HG03439 (cell line): Measurements from ENCODE around the gene SLC6A13.
"Not testable (repeated sequence)": the region's sequence is repeated elsewhere in the genome, so short reads cannot be mapped to it uniquely, and the experiment has no call there.

Experiments used
- ATAC-seq: cut with Tn5 transposase; IDR thresholded peaks from one replicate; pipeline ENCODE4 v1.9.1; 2021; ENCODE audit warnings: mild to moderate bottlenecking, moderate library complexity; ENCODE audit not compliant: unreplicated experiment

SLC6A13 gene

GRCh38 chr12:265096-265495 lies 2.5 kb upstream of the SLC6A13 start:
- ATAC-seq, result no peak

- no peak for ATAC-seq
Measured at GRCh38 chr12:264269-264668, 1.6 kb upstream of the SLC6A13 start.

- ATAC-seq, result no peak
Measured at GRCh38 chr12:263574-263973, 938 bp upstream of the SLC6A13 start.

- ATAC-seq, result no peak
Measured at GRCh38 chr12:262113-262512, 523 bp downstream of the SLC6A13 start.

GRCh38 chr12:257521-258321 lies 4.9 kb downstream of the SLC6A13 start:
- ATAC-seq, result no peak

GRCh38 chr12:256958-257357 lies 5.7 kb downstream of the SLC6A13 start:
- ATAC-seq, result no peak

GRCh38 chr12:256225-256624 lies 6.4 kb downstream of the SLC6A13 start:
- ATAC-seq, result no peak

GRCh38 chr12:254912-255311 lies 7.7 kb downstream of the SLC6A13 start:
- no peak for ATAC-seq

GRCh38 chr12:254039-254438 lies 8.6 kb downstream of the SLC6A13 start:
- ATAC-seq, result no peak

- no peak for ATAC-seq
Measured at GRCh38 chr12:253116-253831, 9.4 kb downstream of the SLC6A13 start.

GRCh38 chr12:252636-253035 lies 10.0 kb downstream of the SLC6A13 start:
- no peak for ATAC-seq

GRCh38 chr12:247271-247670 lies 15.4 kb downstream of the SLC6A13 start:
- no peak for ATAC-seq

GRCh38 chr12:243381-243780 lies 19.3 kb downstream of the SLC6A13 start:
- no peak for ATAC-seq

GRCh38 chr12:242496-242895 lies 20.1 kb downstream of the SLC6A13 start:
- ATAC-seq, result no peak

GRCh38 chr12:241266-241665 lies 21.4 kb downstream of the SLC6A13 start:
- no peak for ATAC-seq

- ATAC-seq, result no peak
Measured at GRCh38 chr12:240566-240965, 22.1 kb downstream of the SLC6A13 start.

GRCh38 chr12:238736-239398 lies 23.8 kb downstream of the SLC6A13 start:
- no peak for ATAC-seq

- no peak for ATAC-seq
Measured at GRCh38 chr12:238116-238515, 24.5 kb downstream of the SLC6A13 start.

GRCh38 chr12:237026-237815 lies 25.4 kb downstream of the SLC6A13 start:
- ATAC-seq, result no peak

GRCh38 chr12:236445-236844 lies 26.2 kb downstream of the SLC6A13 start:
- ATAC-seq, result no peak

GRCh38 chr12:235967-236366 lies 26.7 kb downstream of the SLC6A13 start:
- not testable (repeated sequence) for ATAC-seq
